A549 (cell line): Measurements from ENCODE around the gene CEP152. TPM values are rescaled to one million over a fixed set of nuclear protein-coding genes. Genes with fewer than 3 reads are reported as not detected.
"Not testable (repeated sequence)": the region's sequence is repeated elsewhere in the genome, so short reads cannot be mapped to it uniquely, and the experiment has no call there.

Experiments used
- ATAC-seq, 2 experiments: fragments of 200-7000 bp in 1 of 2; fragments of >200 bp in 1 of 2; cut with Nextera tagmentation in 1 of 2; cut with Tn5 transposase in 1 of 2; 3 replicates each; pipeline versions ENCODE4 v1.8.0 to v1.9.1; 2018 to 2020; ENCODE audit warnings: mild to moderate bottlenecking in 1 of 2, moderate library complexity in 1 of 2
- CTCF ChIA-PET: fragments of 300-600 bp; sonication (Branson Sonifier 250); formaldehyde crosslinking; extraction: SDS; loops from one replicate; lab custom pipeline; 2021; ENCODE audit warnings: antibody characterized with exemption, inconsistent platforms; lab: Yijun Ruan, JAX
- POLR2A ChIA-PET: fragments of 350-600 bp; formaldehyde crosslinking; extraction: SDS; loops from one replicate; lab custom pipeline; 2021; ENCODE audit warnings: antibody characterized with exemption, inconsistent platforms; lab: Yijun Ruan, JAX
- DNase-seq, 2 experiments: peaks; one replicate each; pipeline versions ENCODE4 v3.0.0 to v3.0.0-alpha.2; 2011 to 2016; ENCODE audit warnings: low read depth in 1 of 2, low spot score in 1 of 2
- FAIRE-seq: peaks from 2 replicates; lab custom pipeline; 2011; peaks lifted over from hg19 to GRCh38; lab: Jason Lieb, UNC
- H3K27ac ChIP-seq, 2 experiments: fragments of >200 bp; sonication (Bioruptor Twin); formaldehyde crosslinking; 3 replicates each; pipeline ENCODE4 v1.5.1; 2016 to 2017
- H3K4me1 ChIP-seq: fragments of >200 bp; sonication (Bioruptor Twin); formaldehyde crosslinking; 3 replicates; pipeline ENCODE4 v1.6.1; 2016
- H3K4me2 ChIP-seq: fragments of >200 bp; sonication (Bioruptor Twin); formaldehyde crosslinking; 3 replicates; pipeline ENCODE4 v1.6.1; 2016
- H3K4me3 ChIP-seq: fragments of >200 bp; sonication (Bioruptor Twin); formaldehyde crosslinking; 3 replicates; pipeline ENCODE4 v1.5.1; 2016
- H3K9me3 ChIP-seq: fragments of >200 bp; sonication (Bioruptor Twin); formaldehyde crosslinking; 3 replicates; pipeline ENCODE4 v1.6.1; 2016
- CBX2 ChIP-seq: fragments of 200-600 bp; sonication (generic); IDR thresholded peaks from 2 replicates; pipeline ENCODE4 v1.6.1; 2016; ENCODE audit warnings: low read depth, mild to moderate bottlenecking, borderline replicate concordance
- CBX8 ChIP-seq: fragments of 200-600 bp; sonication (generic); IDR thresholded peaks from 2 replicates; pipeline ENCODE4 v1.6.1; 2016
- CEBPB ChIP-seq, 2 experiments: fragments of >200 bp in 1 of 2; sonication (Bioruptor Twin) in 1 of 2; formaldehyde crosslinking in 1 of 2; IDR thresholded peaks; 2 replicates each; pipeline ENCODE4 v1.6.1; 2012 to 2016
- CHD2 ChIP-seq: fragments of 150-350 bp; IDR thresholded peaks from 2 replicates; pipeline ENCODE4 v1.6.1; 2014; ENCODE audit warnings: low read length; ENCODE audit not compliant: partially characterized antibody
- EHF ChIP-seq: fragments of 250-450 bp; sonication (Bioruptor Pico); IDR thresholded peaks from 2 replicates; pipeline ENCODE4 v1.5.0; 2020; ENCODE audit warnings: mild to moderate bottlenecking
- ESRRA ChIP-seq: fragments of 150-350 bp; IDR thresholded peaks from 2 replicates; pipeline ENCODE4 v1.6.1; 2014; ENCODE audit warnings: mild to moderate bottlenecking, low read length, borderline replicate concordance
- HEYL ChIP-seq: fragments of 250-450 bp; sonication (Bioruptor Pico); IDR thresholded peaks from 2 replicates; pipeline ENCODE4 v1.8.0; 2021; ENCODE audit warnings: mild to moderate bottlenecking, moderate library complexity
- HOXA7 ChIP-seq: fragments of 250-450 bp; sonication (Bioruptor Pico); IDR thresholded peaks from 2 replicates; pipeline ENCODE4 v1.5.0; 2020; ENCODE audit warnings: mild to moderate bottlenecking, moderate library complexity
- KDM5A ChIP-seq: fragments of 200-600 bp; sonication (generic); IDR thresholded peaks from 2 replicates; pipeline ENCODE4 v1.6.1; 2016; ENCODE audit warnings: antibody characterized with exemption, mild to moderate bottlenecking
- MAFK ChIP-seq: fragments of 450-650 bp; IDR thresholded peaks from 2 replicates; pipeline ENCODE4 v1.6.1; 2014; ENCODE audit not compliant: partially characterized antibody
- POLR2AphosphoS2 ChIP-seq: conservative IDR thresholded peaks from 2 replicates; pipeline ENCODE4 v1.6.1; 2012; ENCODE audit warnings: low read length, improper control_type of control experiment, inconsistent platforms
- RCOR1 ChIP-seq: fragments of 150-350 bp; IDR thresholded peaks from 2 replicates; pipeline ENCODE4 v1.6.1; 2014; ENCODE audit warnings: antibody characterized with exemption, low read length, low read depth
- RFX5 ChIP-seq: fragments of 450-650 bp; IDR thresholded peaks from 2 replicates; pipeline ENCODE4 v1.7.1; 2014; ENCODE audit warnings: antibody characterized with exemption, mild to moderate bottlenecking, moderate library complexity
- TFCP2L1 ChIP-seq: fragments of 250-450 bp; sonication (Bioruptor Pico); IDR thresholded peaks from 2 replicates; pipeline ENCODE4 v1.5.0; 2021; ENCODE audit warnings: mild to moderate bottlenecking
- TP53 ChIP-seq: fragments of 250-450 bp; sonication (Bioruptor Pico); IDR thresholded peaks from 2 replicates; pipeline ENCODE4 v1.5.0; 2021; ENCODE audit warnings: mild to moderate bottlenecking, moderate library complexity
- ZNF302 ChIP-seq: fragments of 250-450 bp; sonication (Bioruptor Pico); IDR thresholded peaks from 2 replicates; pipeline ENCODE4 v1.9.0; 2021; ENCODE audit warnings: inconsistent platforms, mild to moderate bottlenecking, moderate library complexity
- ZSCAN20 ChIP-seq: fragments of 250-450 bp; sonication (Bioruptor Pico); IDR thresholded peaks from 2 replicates; pipeline ENCODE4 v1.8.0; 2022; ENCODE audit warnings: mild to moderate bottlenecking, moderate library complexity
- WGBS: methylation state at CpG from one replicate; pipeline ENCODE4 v1.1.6; 2017; ENCODE audit errors: missing lambda C conversion rate; 5-methylcytosine and 5-hydroxymethylcytosine counted together
- polyA plus RNA-seq, 4 experiments: library from polyadenylated mRNA; depleted of rRNA in 3 of 4; stranded (reverse); fragments of >200 nt; fragmentation: RNase III in 1 of 4; extraction: RNeasy Plus Mini Kit Qiagen cat#74134 plus additional on column Dnase treatment in 1 of 4; gene quantifications; 2 replicates in 3 of 4; 3 replicates in 1 of 4; pipeline ENCODE4 v1.2.3, GENCODE V29; 2011 to 2017

The CEP152 gene
- polyA plus RNA-seq, 2 of the 4 experiments (the other 2 are of a cell fraction) = 3.9 to 4.3 TPM

GRCh38 chr15:48796930-48797329 lies 13.9 kb downstream of the CEP152 start:
- TF ChIP-seq CBX2 (no peak), HOXA7 (no peak)
- 66% methylated on average over 3 of the region's 3 CpGs for WGBS
- DNase-seq = peak in 1 of 2 experiments; percentile 9
- ChIA-PET CTCF (no interaction called here), POLR2A (no interaction called here)
- H3K9me3 ChIP-seq = no peaks in the 10 kb centered on the region
- no peak overlapping the region for H3K4me3 ChIP-seq
- peak overlapping the region; percentile 4; the same call in 1 of the 3 replicates for H3K4me2 ChIP-seq
- no peak for ATAC-seq
- FAIRE-seq = no peak
- no peak overlapping the region for H3K27ac ChIP-seq
- H3K4me1 ChIP-seq = peaks cover 28% of the 10 kb centered on the region

- TF ChIP-seq MAFK = no peak
- TF ChIP-seq KDM5A = no peak
- no peak for TF ChIP-seq ZSCAN20 (CRISPR knock-in tag)
- TF ChIP-seq, all 56 proteins: peak for 0
- ATAC-seq (no peak), FAIRE-seq (no peak), DNase-seq (no peak)
- peak overlapping the region; percentile 4; the same call in 1 of the 3 replicates for H3K4me2 ChIP-seq
- no peaks in the 10 kb centered on the region for H3K9me3 ChIP-seq
- ChIA-PET CTCF (no interaction called here), POLR2A (no interaction called here)
- no peak overlapping the region for H3K4me3 ChIP-seq
- WGBS = 88% methylated on average over 3 of the region's 3 CpGs
- no peak overlapping the region for H3K27ac ChIP-seq
- peaks cover 28% of the 10 kb centered on the region for H3K4me1 ChIP-seq
Observed at GRCh38 chr15:48796521-48796920, 14.3 kb downstream of the CEP152 start.

- Histone ChIP-seq H3K4me3 (no peak overlapping the region), H3K9me3 (no peaks in the 10 kb centered on the region), H3K4me2 (no peak overlapping the region), H3K4me1 (peaks cover 28% of the 10 kb centered on the region), H3K27ac (no peak overlapping the region)
- POLR2A ChIA-PET = no interaction called here
- WGBS = 86% methylated on average over 3 of the region's 3 CpGs
- no peak for FAIRE-seq
- DNase-seq = no peak
- CTCF ChIA-PET = no interaction called here
- ATAC-seq = no peak
- TF ChIP-seq TP53 (CRISPR knock-in tag) = no peak
Observed at GRCh38 chr15:48795901-48796300, 15.0 kb downstream of the CEP152 start.

GRCh38 chr15:48794697-48795134 lies 16.2 kb downstream of the CEP152 start:
- CTCF ChIA-PET = no interaction called here
- no peak for FAIRE-seq
- H3K4me1 ChIP-seq = peaks cover 20% of the 10 kb centered on the region
- peak overlapping the region in 1 of 2 experiments; percentile 41; a peak in 1 of 6 replicates for H3K27ac ChIP-seq
- POLR2A ChIA-PET = no interaction called here
- H3K4me2 ChIP-seq = peak overlapping the region; percentile 25; the same call in 2 of the 3 replicates
- no peaks in the 10 kb centered on the region for H3K9me3 ChIP-seq
- no peak overlapping the region for H3K4me3 ChIP-seq
- 69% methylated on average over 2 of the region's 2 CpGs for WGBS
- no peak for ATAC-seq
- TF ChIP-seq HEYL (CRISPR knock-in tag) = no peak
- no peak for TF ChIP-seq CEBPB (IDR thresholded peaks at IDR 0.05)
- no peak for TF ChIP-seq EHF (CRISPR knock-in tag)
- no peak for TF ChIP-seq TFCP2L1 (CRISPR knock-in tag)
- no peak for TF ChIP-seq POLR2AphosphoS2
- no peak for TF ChIP-seq CBX2
- TF ChIP-seq HOXA7 = no peak
- TF ChIP-seq CBX8 = no peak
- TF ChIP-seq ZNF302 = no peak
- TF ChIP-seq MAFK = no peak
- TF ChIP-seq ESRRA = no peak
- DNase-seq = peak in 1 of 2 experiments; percentile 31

- ATAC-seq (no peak), DNase-seq (no peak), FAIRE-seq (no peak)
- Histone ChIP-seq H3K4me2 (no peak overlapping the region), H3K9me3 (no peaks in the 10 kb centered on the region), H3K4me1 (peaks cover 20% of the 10 kb centered on the region), H3K4me3 (no peak overlapping the region), H3K27ac (no peak overlapping the region)
- ChIA-PET POLR2A (no interaction called here), CTCF (no interaction called here)
- WGBS = 47% methylated on average over 3 of the region's 3 CpGs
- TF ChIP-seq RFX5 = no peak
- no peak for TF ChIP-seq HEYL (CRISPR knock-in tag)
- no peak for TF ChIP-seq RCOR1
- no peak for TF ChIP-seq CHD2
Observed at GRCh38 chr15:48792408-48792807, 18.5 kb downstream of the CEP152 start.

- CTCF ChIA-PET = not testable (repeated sequence)
- 94% methylated on average over 11 of the region's 12 CpGs for WGBS
Observed at GRCh38 chr15:48790466-48791115, 20.3 kb downstream of the CEP152 start.

More at GRCh38 chr15:48790466-48791115, 20.3 kb downstream of the CEP152 start:
- H3K4me1 ChIP-seq, FAIRE-seq, ATAC-seq, H3K4me2 ChIP-seq, H3K9me3 ChIP-seq, DNase-seq, H3K4me3 ChIP-seq, H3K27ac ChIP-seq, POLR2A ChIA-PET: not testable (repeated sequence)
